Uterus (tissue), 2 donors: ENCODE measurements around the gene CCNY.

Source experiments
- POLR2A ChIP-seq, 2 donors: fragments of 450-650 bp; IDR thresholded peaks; one replicate each; pipeline ENCODE4 v1.6.1; 2016; ENCODE audit warnings: antibody characterized with exemption in 2 of 2, mild to moderate bottlenecking in 1 of 2, moderate library complexity in 1 of 2
- TF ChIP-seq, protein P1 (sequence below), 4 experiments: fragments of 200-600 bp in 2 of 4; fragments of 450-650 bp in 2 of 4; sonication (generic) in 2 of 4; IDR thresholded peaks; one replicate each; pipeline ENCODE4 v1.5.1; 2016 to 2019; ENCODE audit warnings: antibody characterized with exemption in 4 of 4, mild to moderate bottlenecking in 2 of 4, moderate library complexity in 1 of 4

GRCh38 chr10:35409094-35409582 is 72.8 kb downstream of the CCNY start:
- TF ChIP-seq, protein P1, sequence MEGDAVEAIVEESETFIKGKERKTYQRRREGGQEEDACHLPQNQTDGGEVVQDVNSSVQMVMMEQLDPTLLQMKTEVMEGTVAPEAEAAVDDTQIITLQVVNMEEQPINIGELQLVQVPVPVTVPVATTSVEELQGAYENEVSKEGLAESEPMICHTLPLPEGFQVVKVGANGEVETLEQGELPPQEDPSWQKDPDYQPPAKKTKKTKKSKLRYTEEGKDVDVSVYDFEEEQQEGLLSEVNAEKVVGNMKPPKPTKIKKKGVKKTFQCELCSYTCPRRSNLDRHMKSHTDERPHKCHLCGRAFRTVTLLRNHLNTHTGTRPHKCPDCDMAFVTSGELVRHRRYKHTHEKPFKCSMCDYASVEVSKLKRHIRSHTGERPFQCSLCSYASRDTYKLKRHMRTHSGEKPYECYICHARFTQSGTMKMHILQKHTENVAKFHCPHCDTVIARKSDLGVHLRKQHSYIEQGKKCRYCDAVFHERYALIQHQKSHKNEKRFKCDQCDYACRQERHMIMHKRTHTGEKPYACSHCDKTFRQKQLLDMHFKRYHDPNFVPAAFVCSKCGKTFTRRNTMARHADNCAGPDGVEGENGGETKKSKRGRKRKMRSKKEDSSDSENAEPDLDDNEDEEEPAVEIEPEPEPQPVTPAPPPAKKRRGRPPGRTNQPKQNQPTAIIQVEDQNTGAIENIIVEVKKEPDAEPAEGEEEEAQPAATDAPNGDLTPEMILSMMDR (IDR thresholded peaks at IDR 0.05), result no peak
- no peak for TF ChIP-seq POLR2A (IDR thresholded peaks at IDR 0.05)
